Activated CD8-positive, alpha-beta T cell treated with anti-CD3 and anti-CD28 coated beads for 36 hours (primary cell): ENCODE results near the gene ECE1. TPM values are rescaled to one million over a fixed set of nuclear protein-coding genes. Genes with fewer than 3 reads are reported as not detected.

ENCODE experiments used
- ATAC-seq: fragments of 200-7000 bp; cut with Tn5 transposase; one replicate; pipeline ENCODE4 v1.10.0; 2021; ENCODE audit warnings: mild to moderate bottlenecking, moderate library complexity
- CTCF ChIA-PET: fragments of 350-600 bp; sonication (Branson Sonifier 250); formaldehyde crosslinking; loops from one replicate; lab custom pipeline; 2021; ENCODE audit warnings: antibody characterized with exemption; lab: Charles Lee
- POLR2A ChIA-PET: fragments of 350-600 bp; sonication (Branson Sonifier 250); formaldehyde crosslinking; loops from one replicate; lab custom pipeline; 2021; ENCODE audit warnings: antibody characterized with exemption; lab: Charles Lee
- DNase-seq: peaks from one replicate; pipeline ENCODE4 v3.0.0-alpha.2; 2020
- H3K27ac Mint-ChIP-seq: one replicate; pipeline ENCODE4 v1.8.0; 2021; ENCODE audit warnings: mild to moderate bottlenecking, mixed read lengths
- H3K27me3 Mint-ChIP-seq: one replicate; pipeline ENCODE4 v1.8.0; 2021; ENCODE audit warnings: mixed read lengths
- H3K36me3 Mint-ChIP-seq: one replicate; pipeline ENCODE4 v1.8.0; 2021; ENCODE audit warnings: low read depth, mixed read lengths
- H3K4me1 Mint-ChIP-seq: one replicate; pipeline ENCODE4 v1.8.0; 2021; ENCODE audit warnings: low read depth, mixed read lengths
- H3K4me3 Mint-ChIP-seq: one replicate; pipeline ENCODE4 v1.8.0; 2021; ENCODE audit warnings: mild to moderate bottlenecking, moderate library complexity, mixed read lengths
- H3K9me3 Mint-ChIP-seq: one replicate; pipeline ENCODE4 v1.8.0; 2021; ENCODE audit warnings: mixed read lengths
- intact Hi-C: fragments of 100-400 bp; cut with micrococcal nuclease; formaldehyde crosslinking; loops from one replicate; pipeline ENCODE4 v1.10.0; 2022
- total RNA-seq, 2 experiments: library from RNA; stranded (reverse); gene quantifications; one replicate each; pipeline ENCODE4 v1.2.3, GENCODE V29; 2021
- TF ChIP-seq, protein P1 (sequence below): fragments of 200-600 bp; IDR thresholded peaks from one replicate; pipeline ENCODE4 v1.8.0; 2022; ENCODE audit warnings: antibody characterized with exemption, mild to moderate bottlenecking

The ECE1 gene
- total RNA-seq, 2 experiments from 2014 or later, result 118 to 127 TPM

DNA sequence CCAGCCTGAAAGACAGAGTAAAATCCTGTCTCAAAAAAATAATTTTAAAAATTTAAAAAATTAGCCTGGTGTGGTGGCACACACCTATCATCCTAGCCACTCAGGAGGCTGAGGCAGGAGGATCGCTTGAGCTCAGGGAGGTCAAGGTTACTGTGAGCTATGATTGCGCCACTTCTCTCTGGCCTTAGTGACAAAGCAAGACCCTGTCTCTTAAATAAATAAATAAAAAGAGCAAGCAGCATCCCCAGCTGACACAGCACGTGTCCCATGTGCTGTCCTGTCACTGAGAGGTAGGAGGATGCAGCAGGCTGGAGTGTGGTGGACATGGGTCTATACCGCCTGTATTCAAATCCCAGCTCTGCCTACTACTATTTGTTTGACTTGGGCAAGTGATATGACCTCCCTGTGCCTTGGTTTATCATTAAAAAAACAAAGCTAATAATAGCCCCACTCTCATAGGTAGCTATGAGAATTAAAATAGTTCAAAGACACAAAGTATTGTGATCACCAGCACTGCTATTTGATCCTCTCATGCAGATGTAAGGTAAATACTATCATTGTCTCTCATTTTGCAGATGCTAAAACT is 22.2 kb upstream of the ECE1 start:
- no peak overlapping the region for H3K27ac Mint-ChIP-seq
- POLR2A ChIA-PET, result interaction anchor here (1.0 to 2.5 kb wide), 3 partner anchors 13 to 31 kb away, joined by 3 to 10 read pairs (median 6); no protein-coding TSS in a partner anchor
- H3K4me3 Mint-ChIP-seq, result no peak overlapping the region
- ATAC-seq (no peak), DNase-seq (no peak)
- peaks cover 56% of the 10 kb centered on the region for H3K4me1 Mint-ChIP-seq
- intact Hi-C loops, result no loop called here
- H3K9me3 Mint-ChIP-seq, result no peaks in the 10 kb centered on the region
- no peaks in the 10 kb centered on the region for H3K27me3 Mint-ChIP-seq
- TF ChIP-seq, protein P1, sequence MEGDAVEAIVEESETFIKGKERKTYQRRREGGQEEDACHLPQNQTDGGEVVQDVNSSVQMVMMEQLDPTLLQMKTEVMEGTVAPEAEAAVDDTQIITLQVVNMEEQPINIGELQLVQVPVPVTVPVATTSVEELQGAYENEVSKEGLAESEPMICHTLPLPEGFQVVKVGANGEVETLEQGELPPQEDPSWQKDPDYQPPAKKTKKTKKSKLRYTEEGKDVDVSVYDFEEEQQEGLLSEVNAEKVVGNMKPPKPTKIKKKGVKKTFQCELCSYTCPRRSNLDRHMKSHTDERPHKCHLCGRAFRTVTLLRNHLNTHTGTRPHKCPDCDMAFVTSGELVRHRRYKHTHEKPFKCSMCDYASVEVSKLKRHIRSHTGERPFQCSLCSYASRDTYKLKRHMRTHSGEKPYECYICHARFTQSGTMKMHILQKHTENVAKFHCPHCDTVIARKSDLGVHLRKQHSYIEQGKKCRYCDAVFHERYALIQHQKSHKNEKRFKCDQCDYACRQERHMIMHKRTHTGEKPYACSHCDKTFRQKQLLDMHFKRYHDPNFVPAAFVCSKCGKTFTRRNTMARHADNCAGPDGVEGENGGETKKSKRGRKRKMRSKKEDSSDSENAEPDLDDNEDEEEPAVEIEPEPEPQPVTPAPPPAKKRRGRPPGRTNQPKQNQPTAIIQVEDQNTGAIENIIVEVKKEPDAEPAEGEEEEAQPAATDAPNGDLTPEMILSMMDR, result no peak
- CTCF ChIA-PET, result interaction anchor here (0.6 to 2.3 kb wide), 4 partner anchors 13 to 43 kb away, joined by 3 to 12 read pairs (median 6); no protein-coding TSS in a partner anchor
- peaks cover 35% of the 10 kb centered on the region for H3K36me3 Mint-ChIP-seq

DNA sequence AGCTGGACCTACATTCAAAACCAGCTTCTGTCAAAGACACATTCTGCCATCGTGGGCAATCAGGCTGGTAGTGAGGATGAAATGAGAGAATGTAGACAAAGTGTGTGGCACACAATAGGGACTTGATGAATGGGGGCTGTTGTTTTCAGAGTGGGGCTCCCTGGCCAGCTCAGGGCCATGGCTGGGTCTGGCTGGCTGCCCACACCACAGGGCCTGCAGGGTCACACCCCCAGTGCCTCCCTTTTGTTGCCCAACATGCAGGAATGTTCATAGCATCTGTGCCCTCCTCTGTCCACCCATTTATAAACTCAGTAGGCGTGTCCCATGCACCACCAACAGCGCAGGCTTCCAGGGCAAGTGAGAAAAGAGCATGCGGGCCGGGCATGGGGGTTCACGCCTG is 20.8 kb upstream of the ECE1 start:
- CTCF ChIA-PET, result interaction anchor here (1.0 to 1.1 kb wide), 2 partner anchors 23 to 94 kb away, joined by 3 read pairs; no protein-coding TSS in a partner anchor
- no peaks in the 10 kb centered on the region for H3K9me3 Mint-ChIP-seq

DNA sequence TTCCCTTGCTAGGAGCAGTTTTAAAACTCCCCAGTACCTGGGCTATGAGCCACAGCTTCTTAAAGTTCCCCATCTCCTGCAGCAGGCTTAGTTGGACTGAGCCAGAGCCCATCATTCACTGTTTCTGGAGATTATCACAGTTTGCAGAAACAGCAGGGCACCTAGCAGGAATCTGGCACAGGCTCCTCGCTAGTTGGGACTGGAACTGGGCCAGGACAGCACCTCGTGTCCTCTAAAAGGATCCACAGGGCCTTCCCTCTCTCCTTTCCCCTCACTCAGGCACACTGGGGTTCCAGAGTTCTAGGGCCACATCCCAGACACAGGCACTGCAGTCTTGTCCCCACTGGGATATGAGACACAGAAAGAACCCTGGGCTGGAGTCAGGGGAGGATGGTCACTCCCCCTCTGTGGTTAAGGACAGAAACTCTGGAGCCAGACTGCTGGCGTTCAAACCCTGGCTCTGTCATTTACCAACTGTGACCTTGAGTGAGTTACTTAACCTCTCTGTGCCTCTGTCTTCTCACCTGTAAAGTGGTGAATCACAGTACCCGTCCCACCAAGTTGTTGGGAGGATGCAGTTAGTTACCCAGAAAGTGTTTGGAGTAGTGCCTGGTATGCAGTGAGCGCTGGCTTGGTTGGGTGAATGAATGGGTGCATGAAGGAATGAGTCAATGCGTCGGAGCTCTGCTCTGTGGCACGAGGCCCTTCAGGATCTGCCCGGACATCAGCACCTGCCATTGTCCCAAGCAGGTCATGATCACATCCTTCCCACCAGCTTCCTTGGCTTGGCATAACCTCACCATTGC is 18.8 kb upstream of the ECE1 start:
- Mint-ChIP-seq H3K27ac (peak overlapping the region; percentile 32), H3K4me1 (peaks cover 72% of the 10 kb centered on the region), H3K4me3 (no peak overlapping the region), H3K9me3 (no peaks in the 10 kb centered on the region), H3K36me3 (peaks cover 19% of the 10 kb centered on the region), H3K27me3 (no peaks in the 10 kb centered on the region)
- ATAC-seq (no peak), DNase-seq (no peak)
- POLR2A ChIA-PET, result interaction anchor here (1.4 to 2.4 kb wide), 4 partner anchors 11 to 25 kb away, joined by 4 to 10 read pairs (median 6); no protein-coding TSS in a partner anchor
- CTCF ChIA-PET, result interaction anchor here (1.0 to 1.3 kb wide), 2 partner anchors 37 to 53 kb away, joined by 3 read pairs; no protein-coding TSS in a partner anchor
- TF ChIP-seq, protein P1, result no peak
- intact Hi-C loops, result no loop called here

More for the DNA sequence above, 20.8 kb upstream of the ECE1 start:
- Mint-ChIP-seq H3K36me3 (peaks cover 23% of the 10 kb centered on the region), H3K27me3 (no peaks in the 10 kb centered on the region), H3K4me3 (no peak overlapping the region), H3K4me1 (peaks cover 62% of the 10 kb centered on the region), H3K27ac (no peak overlapping the region)
- intact Hi-C loops, result no loop called here
- TF ChIP-seq, protein P1, result no peak
- DNase-seq (no peak), ATAC-seq (no peak)
- POLR2A ChIA-PET, result interaction anchor here (1.1 kb wide), 1 partner anchor 19 kb away, joined by 4 read pairs; no protein-coding TSS in a partner anchor

DNA sequence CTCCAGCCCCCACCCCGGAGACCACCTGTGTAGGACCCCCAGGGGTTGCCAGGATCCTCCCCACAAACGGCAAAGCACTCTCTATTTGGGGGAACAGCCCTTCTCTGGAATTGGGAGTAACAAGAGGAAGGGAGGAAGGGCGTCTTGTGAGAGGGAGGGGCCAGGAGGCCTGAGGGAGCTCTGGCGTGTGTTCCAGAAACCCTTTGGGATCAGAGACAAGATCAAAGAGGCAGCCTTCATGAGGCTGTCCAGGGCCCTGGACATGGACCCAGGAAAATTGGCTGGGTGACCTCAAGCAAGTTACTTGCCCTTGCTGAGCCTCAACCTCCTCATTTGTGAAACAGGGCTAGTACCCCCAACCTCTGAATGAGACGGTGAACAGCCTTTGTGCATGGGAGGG is 18.1 kb upstream of the ECE1 start:
- peak overlapping the region; percentile 36 for H3K27ac Mint-ChIP-seq
- ATAC-seq (no peak), DNase-seq (no peak)
- H3K27me3 Mint-ChIP-seq, result no peaks in the 10 kb centered on the region
- H3K36me3 Mint-ChIP-seq, result peaks cover 19% of the 10 kb centered on the region
- peaks cover 68% of the 10 kb centered on the region for H3K4me1 Mint-ChIP-seq
- CTCF ChIA-PET, result interaction anchor here (1.0 kb wide), 1 partner anchor 36 kb away, joined by 3 read pairs; no protein-coding TSS in a partner anchor
- POLR2A ChIA-PET, result interaction anchor here (1.1 to 2.4 kb wide), 7 partner anchors 10 to 26 kb away, joined by 3 to 10 read pairs (median 4); no protein-coding TSS in a partner anchor
- H3K9me3 Mint-ChIP-seq, result no peaks in the 10 kb centered on the region
- intact Hi-C loops, result no loop called here
- TF ChIP-seq, protein P1, result no peak
- no peak overlapping the region for H3K4me3 Mint-ChIP-seq
